SK-N-SH treated with all-trans-retinoic acid at 6 μM for 48 hours (cell line): Measurements from ENCODE around the gene SNX15.
A peak's percentile ranks its signal among the peaks of the same experiment; 100 is the strongest.

Experiments used
- ATAC-seq: fragments of 200-7000 bp; cut with Tn5 transposase; 3 replicates; pipeline ENCODE4 v1.9.1; 2020; ENCODE audit warnings: mild to moderate bottlenecking, moderate library complexity
- CSDC2 ChIP-seq: fragments of 250-450 bp; sonication (Bioruptor Pico); IDR thresholded peaks from 2 replicates; pipeline ENCODE4 v1.5.0; 2020; ENCODE audit warnings: mild to moderate bottlenecking, moderate library complexity
- GLIS3 ChIP-seq: fragments of 250-450 bp; sonication (Bioruptor Pico); IDR thresholded peaks from 2 replicates; pipeline ENCODE4 v1.5.0; 2020; ENCODE audit warnings: mild to moderate bottlenecking, moderate library complexity
- ISL1 ChIP-seq: fragments of 250-450 bp; sonication (Bioruptor Pico); IDR thresholded peaks from 2 replicates; pipeline ENCODE4 v2.1.2; 2022; ENCODE audit warnings: mild to moderate bottlenecking, moderate library complexity
- PPARA ChIP-seq: fragments of 250-450 bp; sonication (Bioruptor Pico); IDR thresholded peaks from 2 replicates; pipeline ENCODE4 v1.5.0; 2020; ENCODE audit warnings: mild to moderate bottlenecking, borderline replicate concordance
- RARB ChIP-seq: fragments of 250-450 bp; sonication (Bioruptor Pico); IDR thresholded peaks from 2 replicates; pipeline ENCODE4 v1.8.0; 2021; ENCODE audit warnings: mild to moderate bottlenecking, moderate library complexity
- SNAI2 ChIP-seq: fragments of 250-450 bp; sonication (Bioruptor Pico); IDR thresholded peaks from 2 replicates; pipeline ENCODE4 v1.5.0; 2020; ENCODE audit warnings: mild to moderate bottlenecking, moderate library complexity
- TOX ChIP-seq: fragments of 250-450 bp; sonication (Bioruptor Pico); IDR thresholded peaks from 2 replicates; pipeline ENCODE4 v1.8.0; 2021; ENCODE audit warnings: mild to moderate bottlenecking, moderate library complexity, borderline replicate concordance
- ZNF565 ChIP-seq: fragments of 450-650 bp; formaldehyde crosslinking; conservative IDR thresholded peaks from 2 replicates; pipeline ENCODE4 v1.5.0; 2020; ENCODE audit warnings: low read depth, mild to moderate bottlenecking, moderate library complexity
- ZNF70 ChIP-seq: fragments of 450-650 bp; formaldehyde crosslinking; IDR thresholded peaks from 2 replicates; pipeline ENCODE4 v1.5.0; 2020; ENCODE audit warnings: mild to moderate bottlenecking, moderate library complexity
- ZNF8 ChIP-seq: fragments of 450-650 bp; formaldehyde crosslinking; IDR thresholded peaks from 2 replicates; pipeline ENCODE4 v1.5.0; 2020; ENCODE audit warnings: mild to moderate bottlenecking, moderate library complexity
- TF ChIP-seq, protein P1 (sequence below): fragments of 250-450 bp; sonication (Bioruptor Pico); IDR thresholded peaks from 2 replicates; pipeline ENCODE4 v1.5.0; 2020; ENCODE audit warnings: mild to moderate bottlenecking, moderate library complexity
- TF ChIP-seq, protein P2 (sequence below): fragments of 250-450 bp; sonication (Bioruptor Pico); IDR thresholded peaks from 2 replicates; pipeline ENCODE4 v1.5.1; 2020; ENCODE audit warnings: low read depth, mild to moderate bottlenecking, moderate library complexity

SNX15 gene

GRCh38 chr11:64996710-64997380 lies 30.4 kb upstream of the SNX15 start, which contains the start of gene BATF2:
TSS of gene BATF2 (minus strand) at chr11:64996971. CDS start at chr11:64996914, 57 bp downstream.
- ATAC-seq, result peak; percentile 94

GRCh38 chr11:64998141-64998540 lies 29.1 kb upstream of the SNX15 start:
- TF ChIP-seq, protein P1, sequence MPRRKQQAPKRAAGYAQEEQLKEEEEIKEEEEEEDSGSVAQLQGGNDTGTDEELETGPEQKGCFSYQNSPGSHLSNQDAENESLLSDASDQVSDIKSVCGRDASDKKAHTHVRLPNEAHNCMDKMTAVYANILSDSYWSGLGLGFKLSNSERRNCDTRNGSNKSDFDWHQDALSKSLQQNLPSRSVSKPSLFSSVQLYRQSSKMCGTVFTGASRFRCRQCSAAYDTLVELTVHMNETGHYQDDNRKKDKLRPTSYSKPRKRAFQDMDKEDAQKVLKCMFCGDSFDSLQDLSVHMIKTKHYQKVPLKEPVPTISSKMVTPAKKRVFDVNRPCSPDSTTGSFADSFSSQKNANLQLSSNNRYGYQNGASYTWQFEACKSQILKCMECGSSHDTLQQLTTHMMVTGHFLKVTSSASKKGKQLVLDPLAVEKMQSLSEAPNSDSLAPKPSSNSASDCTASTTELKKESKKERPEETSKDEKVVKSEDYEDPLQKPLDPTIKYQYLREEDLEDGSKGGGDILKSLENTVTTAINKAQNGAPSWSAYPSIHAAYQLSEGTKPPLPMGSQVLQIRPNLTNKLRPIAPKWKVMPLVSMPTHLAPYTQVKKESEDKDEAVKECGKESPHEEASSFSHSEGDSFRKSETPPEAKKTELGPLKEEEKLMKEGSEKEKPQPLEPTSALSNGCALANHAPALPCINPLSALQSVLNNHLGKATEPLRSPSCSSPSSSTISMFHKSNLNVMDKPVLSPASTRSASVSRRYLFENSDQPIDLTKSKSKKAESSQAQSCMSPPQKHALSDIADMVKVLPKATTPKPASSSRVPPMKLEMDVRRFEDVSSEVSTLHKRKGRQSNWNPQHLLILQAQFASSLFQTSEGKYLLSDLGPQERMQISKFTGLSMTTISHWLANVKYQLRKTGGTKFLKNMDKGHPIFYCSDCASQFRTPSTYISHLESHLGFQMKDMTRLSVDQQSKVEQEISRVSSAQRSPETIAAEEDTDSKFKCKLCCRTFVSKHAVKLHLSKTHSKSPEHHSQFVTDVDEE (CRISPR knock-in tag), result no peak
- TF ChIP-seq, all 23 proteins: peak for 0
- ATAC-seq, result no peak

More at GRCh38 chr11:64996710-64997380, 30.4 kb upstream of the SNX15 start, which contains the start of gene BATF2:
- no peak for TF ChIP-seq SNAI2 (CRISPR knock-in tag)
- TF ChIP-seq ZNF70, result peak; percentile 57; the same call in 1 of the 2 replicates
- TF ChIP-seq, all 23 proteins: peak for 1

DNA sequence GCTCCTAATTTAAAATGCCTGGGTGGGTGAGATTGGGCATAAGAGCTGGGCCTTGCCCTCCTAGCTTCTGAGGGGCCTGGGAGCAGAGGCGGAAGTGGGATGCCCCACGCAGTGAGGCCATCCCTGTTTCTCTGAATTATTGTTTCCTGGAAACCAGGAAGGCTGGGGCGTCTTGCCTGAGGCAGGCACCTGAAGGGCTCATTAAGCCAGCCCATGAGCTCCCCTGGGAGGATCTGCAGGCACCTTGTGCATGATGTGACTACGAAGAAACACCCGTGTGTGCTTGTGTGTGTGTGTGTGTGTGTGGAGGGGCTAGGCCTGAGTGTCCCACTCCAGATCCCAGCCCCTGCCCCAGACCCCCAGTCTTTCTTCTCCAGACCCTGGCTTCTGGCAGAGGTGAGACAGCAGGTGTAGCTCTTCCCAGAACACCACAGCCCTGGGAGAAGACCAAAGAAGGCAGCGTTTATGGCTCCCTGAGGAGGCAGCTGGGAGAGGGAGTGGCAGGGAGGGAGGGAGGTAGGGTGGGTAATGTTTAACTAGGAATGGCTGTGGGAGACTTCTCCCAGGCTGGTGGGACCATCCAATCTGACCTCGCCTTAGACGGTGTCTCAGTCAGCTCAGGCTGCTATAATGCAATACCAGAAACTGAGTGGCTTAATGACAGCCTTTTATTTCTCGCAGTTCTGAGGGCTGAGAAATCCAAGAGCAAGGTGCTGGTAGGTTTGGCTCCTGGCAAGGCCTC lies 28.4 kb upstream of the SNX15 start:
- no peak for ATAC-seq
- TF ChIP-seq, protein P2, sequence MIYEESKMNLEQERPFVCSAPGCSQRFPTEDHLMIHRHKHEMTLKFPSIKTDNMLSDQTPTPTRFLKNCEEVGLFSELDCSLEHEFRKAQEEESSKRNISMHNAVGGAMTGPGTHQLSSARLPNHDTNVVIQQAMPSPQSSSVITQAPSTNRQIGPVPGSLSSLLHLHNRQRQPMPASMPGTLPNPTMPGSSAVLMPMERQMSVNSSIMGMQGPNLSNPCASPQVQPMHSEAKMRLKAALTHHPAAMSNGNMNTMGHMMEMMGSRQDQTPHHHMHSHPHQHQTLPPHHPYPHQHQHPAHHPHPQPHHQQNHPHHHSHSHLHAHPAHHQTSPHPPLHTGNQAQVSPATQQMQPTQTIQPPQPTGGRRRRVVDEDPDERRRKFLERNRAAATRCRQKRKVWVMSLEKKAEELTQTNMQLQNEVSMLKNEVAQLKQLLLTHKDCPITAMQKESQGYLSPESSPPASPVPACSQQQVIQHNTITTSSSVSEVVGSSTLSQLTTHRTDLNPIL (CRISPR knock-in tag), result no peak
- no peak for TF ChIP-seq ZNF565 (CRISPR knock-in tag)
- TF ChIP-seq ZNF70, result no peak
- no peak for TF ChIP-seq ZNF8
- TF ChIP-seq, protein P1 (CRISPR knock-in tag), result no peak
- TF ChIP-seq, all 23 proteins: peak for 0

DNA sequence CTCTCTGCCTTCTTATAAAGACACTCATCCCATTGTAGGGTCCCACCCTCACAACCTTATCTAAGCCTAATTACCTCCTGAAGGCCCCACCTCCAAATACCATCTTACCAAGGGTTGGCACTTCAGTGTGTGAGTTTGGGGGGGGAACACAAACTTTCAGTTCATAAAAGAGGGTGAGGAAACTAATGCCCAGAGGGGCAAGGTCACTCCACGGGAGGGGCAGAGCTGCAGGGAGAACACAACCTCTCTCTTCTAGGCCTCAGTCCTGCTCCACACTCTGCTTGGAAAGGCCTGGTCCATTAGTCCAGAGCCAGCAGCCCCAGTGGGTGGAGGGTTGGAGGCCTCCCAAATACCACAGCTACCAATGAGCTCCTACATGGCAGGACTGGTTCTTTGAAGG lies 27.8 kb upstream of the SNX15 start:
- ATAC-seq, result no peak
- TF ChIP-seq RARB (CRISPR knock-in tag) (no peak), GLIS3 (CRISPR knock-in tag) (no peak), TOX (CRISPR knock-in tag) (no peak)
- TF ChIP-seq, protein P2 (CRISPR knock-in tag), result no peak
- TF ChIP-seq, all 23 proteins: peak for 0

DNA sequence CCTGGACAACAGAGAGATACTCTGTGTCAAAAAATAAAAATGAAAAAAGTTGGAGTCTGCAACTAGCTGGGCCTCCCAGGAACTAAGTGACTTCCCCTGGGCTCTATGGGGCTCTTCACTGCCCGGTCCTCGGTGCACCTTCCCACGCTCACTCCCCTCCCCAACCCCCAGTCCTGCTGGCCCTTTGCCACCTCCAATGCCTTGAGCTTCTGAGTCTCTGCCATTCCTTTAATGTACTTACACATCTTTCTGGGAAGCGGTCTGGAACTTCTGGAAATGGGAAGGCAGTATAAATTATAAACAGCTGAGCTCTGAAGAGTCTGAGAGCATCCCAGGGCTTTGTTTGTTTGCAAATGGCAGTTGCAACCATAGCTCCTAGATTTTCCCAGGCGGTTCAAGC lies 24.5 kb upstream of the SNX15 start:
- TF ChIP-seq ISL1, result no peak
- TF ChIP-seq CSDC2 (CRISPR knock-in tag), result no peak
- TF ChIP-seq RARB (CRISPR knock-in tag), result no peak
- no peak for TF ChIP-seq ZNF565 (CRISPR knock-in tag)
- no peak for TF ChIP-seq GLIS3 (CRISPR knock-in tag)
- no peak for TF ChIP-seq PPARA (CRISPR knock-in tag)
- TF ChIP-seq ZNF8, result no peak
- TF ChIP-seq, protein P1 (CRISPR knock-in tag), result no peak
- ATAC-seq, result no peak
